Liver (tissue), 3 donors: ENCODE measurements around the gene SETD7.

ENCODE experiments used
- FOXA1 ChIP-seq: IDR thresholded peaks from 2 replicates; pipeline ENCODE4 v1.6.1; 2016; ENCODE audit warnings: antibody characterized with exemption
- HNF4G ChIP-seq: IDR thresholded peaks from 2 replicates; pipeline ENCODE4 v1.6.1; 2016; ENCODE audit warnings: antibody characterized with exemption
- RXRA ChIP-seq, 2 donors: IDR thresholded peaks; 2 replicates each; pipeline ENCODE4 v1.6.1; 2017 to 2018; ENCODE audit warnings: antibody characterized with exemption in 2 of 2, mild to moderate bottlenecking in 1 of 2
- TAF1 ChIP-seq: conservative IDR thresholded peaks from 2 replicates; pipeline ENCODE4 v1.6.1; 2016; ENCODE audit warnings: antibody characterized with exemption, mild to moderate bottlenecking
- TF ChIP-seq, protein P1 (sequence below): fragments of 150-350 bp; IDR thresholded peaks from 2 replicates; pipeline ENCODE4 v1.5.1; 2017; ENCODE audit warnings: improper control_type of control experiment, low read depth, low read length; ENCODE audit not compliant: missing input control
- TF ChIP-seq, protein P2 (sequence below): IDR thresholded peaks from 2 replicates; pipeline ENCODE4 v1.6.1; 2016; ENCODE audit warnings: antibody characterized with exemption, mild to moderate bottlenecking
- TF ChIP-seq, protein P3 (sequence below): IDR thresholded peaks from 2 replicates; pipeline ENCODE4 v1.6.1; 2016; ENCODE audit warnings: antibody characterized with exemption
- donor health status: healthy.
- donor health status: healthy.

DNA sequence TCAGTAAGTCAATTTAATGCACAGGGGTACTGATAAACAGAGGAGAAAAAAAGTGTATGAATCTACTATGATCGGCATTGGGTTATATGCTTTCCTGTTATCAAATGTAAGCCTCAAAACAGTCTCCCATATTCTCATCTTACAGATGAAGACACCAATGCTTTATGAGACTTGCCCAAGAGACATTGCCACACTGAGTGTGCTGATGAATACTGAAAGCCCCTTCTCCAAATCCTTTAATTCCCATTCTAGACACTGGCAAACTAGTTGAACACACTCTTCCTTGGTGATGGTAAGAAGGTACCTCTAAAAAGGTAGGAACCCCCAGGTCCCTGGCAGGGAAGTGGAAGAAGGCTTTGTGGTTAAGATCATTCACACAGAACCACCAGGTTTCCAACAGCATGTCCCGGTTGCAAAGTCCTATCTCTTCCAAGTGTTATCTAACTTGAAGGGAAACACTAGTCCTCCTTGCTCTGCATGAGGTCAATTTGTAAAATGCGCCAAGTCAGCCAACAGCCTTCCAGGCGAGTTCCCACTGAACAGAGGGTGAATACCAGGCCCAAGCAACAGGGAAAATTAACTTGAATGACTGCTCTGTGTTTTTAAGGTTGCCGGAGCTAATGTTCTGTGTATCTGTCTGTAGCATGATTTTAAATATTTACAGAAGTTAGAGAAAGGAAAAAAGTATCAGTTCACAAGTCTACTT lies 5.1 kb downstream of the SETD7 start:
- TF ChIP-seq, protein P1, sequence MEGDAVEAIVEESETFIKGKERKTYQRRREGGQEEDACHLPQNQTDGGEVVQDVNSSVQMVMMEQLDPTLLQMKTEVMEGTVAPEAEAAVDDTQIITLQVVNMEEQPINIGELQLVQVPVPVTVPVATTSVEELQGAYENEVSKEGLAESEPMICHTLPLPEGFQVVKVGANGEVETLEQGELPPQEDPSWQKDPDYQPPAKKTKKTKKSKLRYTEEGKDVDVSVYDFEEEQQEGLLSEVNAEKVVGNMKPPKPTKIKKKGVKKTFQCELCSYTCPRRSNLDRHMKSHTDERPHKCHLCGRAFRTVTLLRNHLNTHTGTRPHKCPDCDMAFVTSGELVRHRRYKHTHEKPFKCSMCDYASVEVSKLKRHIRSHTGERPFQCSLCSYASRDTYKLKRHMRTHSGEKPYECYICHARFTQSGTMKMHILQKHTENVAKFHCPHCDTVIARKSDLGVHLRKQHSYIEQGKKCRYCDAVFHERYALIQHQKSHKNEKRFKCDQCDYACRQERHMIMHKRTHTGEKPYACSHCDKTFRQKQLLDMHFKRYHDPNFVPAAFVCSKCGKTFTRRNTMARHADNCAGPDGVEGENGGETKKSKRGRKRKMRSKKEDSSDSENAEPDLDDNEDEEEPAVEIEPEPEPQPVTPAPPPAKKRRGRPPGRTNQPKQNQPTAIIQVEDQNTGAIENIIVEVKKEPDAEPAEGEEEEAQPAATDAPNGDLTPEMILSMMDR, result no peak
- TF ChIP-seq, protein P2, sequence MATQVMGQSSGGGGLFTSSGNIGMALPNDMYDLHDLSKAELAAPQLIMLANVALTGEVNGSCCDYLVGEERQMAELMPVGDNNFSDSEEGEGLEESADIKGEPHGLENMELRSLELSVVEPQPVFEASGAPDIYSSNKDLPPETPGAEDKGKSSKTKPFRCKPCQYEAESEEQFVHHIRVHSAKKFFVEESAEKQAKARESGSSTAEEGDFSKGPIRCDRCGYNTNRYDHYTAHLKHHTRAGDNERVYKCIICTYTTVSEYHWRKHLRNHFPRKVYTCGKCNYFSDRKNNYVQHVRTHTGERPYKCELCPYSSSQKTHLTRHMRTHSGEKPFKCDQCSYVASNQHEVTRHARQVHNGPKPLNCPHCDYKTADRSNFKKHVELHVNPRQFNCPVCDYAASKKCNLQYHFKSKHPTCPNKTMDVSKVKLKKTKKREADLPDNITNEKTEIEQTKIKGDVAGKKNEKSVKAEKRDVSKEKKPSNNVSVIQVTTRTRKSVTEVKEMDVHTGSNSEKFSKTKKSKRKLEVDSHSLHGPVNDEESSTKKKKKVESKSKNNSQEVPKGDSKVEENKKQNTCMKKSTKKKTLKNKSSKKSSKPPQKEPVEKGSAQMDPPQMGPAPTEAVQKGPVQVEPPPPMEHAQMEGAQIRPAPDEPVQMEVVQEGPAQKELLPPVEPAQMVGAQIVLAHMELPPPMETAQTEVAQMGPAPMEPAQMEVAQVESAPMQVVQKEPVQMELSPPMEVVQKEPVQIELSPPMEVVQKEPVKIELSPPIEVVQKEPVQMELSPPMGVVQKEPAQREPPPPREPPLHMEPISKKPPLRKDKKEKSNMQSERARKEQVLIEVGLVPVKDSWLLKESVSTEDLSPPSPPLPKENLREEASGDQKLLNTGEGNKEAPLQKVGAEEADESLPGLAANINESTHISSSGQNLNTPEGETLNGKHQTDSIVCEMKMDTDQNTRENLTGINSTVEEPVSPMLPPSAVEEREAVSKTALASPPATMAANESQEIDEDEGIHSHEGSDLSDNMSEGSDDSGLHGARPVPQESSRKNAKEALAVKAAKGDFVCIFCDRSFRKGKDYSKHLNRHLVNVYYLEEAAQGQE, result no peak
- TF ChIP-seq TAF1 (no peak), FOXA1 (no peak), HNF4G (no peak), RXRA (IDR thresholded peaks at IDR 0.05) (no peak)
- TF ChIP-seq, protein P3, sequence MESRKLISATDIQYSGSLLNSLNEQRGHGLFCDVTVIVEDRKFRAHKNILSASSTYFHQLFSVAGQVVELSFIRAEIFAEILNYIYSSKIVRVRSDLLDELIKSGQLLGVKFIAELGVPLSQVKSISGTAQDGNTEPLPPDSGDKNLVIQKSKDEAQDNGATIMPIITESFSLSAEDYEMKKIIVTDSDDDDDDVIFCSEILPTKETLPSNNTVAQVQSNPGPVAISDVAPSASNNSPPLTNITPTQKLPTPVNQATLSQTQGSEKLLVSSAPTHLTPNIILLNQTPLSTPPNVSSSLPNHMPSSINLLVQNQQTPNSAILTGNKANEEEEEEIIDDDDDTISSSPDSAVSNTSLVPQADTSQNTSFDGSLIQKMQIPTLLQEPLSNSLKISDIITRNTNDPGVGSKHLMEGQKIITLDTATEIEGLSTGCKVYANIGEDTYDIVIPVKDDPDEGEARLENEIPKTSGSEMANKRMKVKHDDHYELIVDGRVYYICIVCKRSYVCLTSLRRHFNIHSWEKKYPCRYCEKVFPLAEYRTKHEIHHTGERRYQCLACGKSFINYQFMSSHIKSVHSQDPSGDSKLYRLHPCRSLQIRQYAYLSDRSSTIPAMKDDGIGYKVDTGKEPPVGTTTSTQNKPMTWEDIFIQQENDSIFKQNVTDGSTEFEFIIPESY, result no peak
